Upper lobe of left lung (tissue), 6 donors: ENCODE results near the gene MS4A3. TPM values are rescaled to one million over a fixed set of nuclear protein-coding genes. Genes with fewer than 3 reads are reported as not detected.
"Not testable (repeated sequence)": the region's sequence is repeated elsewhere in the genome, so short reads cannot be mapped to it uniquely, and the experiment has no call there.

ENCODE experiments used
- ATAC-seq, 2 donors: fragments of 200-7000 bp; cut with Tn5 transposase; one replicate each; pipeline ENCODE4 v1.9.1; 2022; ENCODE audit warnings: mild to moderate bottlenecking in 2 of 2, moderate library complexity in 2 of 2; ENCODE audit not compliant: low FRiP score in 2 of 2
- DNase-seq, 2 donors: peaks; one replicate each; pipeline ENCODE4 v3.0.0-alpha.2; 2019 to 2020
- H3K27ac ChIP-seq, 4 donors: fragments of 200-600 bp; sonication (generic); one replicate each; pipeline ENCODE4 v1.5.1; 2016 to 2019
- H3K27me3 ChIP-seq, 4 donors: fragments of 200-600 bp; sonication (generic); one replicate each; pipeline ENCODE4 v1.5.1; 2017 to 2019
- H3K36me3 ChIP-seq, 4 donors: fragments of 200-600 bp; sonication (generic); one replicate each; pipeline ENCODE4 v1.5.1; 2016 to 2019
- H3K4me1 ChIP-seq, 4 donors: fragments of 200-600 bp; sonication (generic); one replicate each; pipeline ENCODE4 v1.5.1; 2018 to 2019
- H3K4me3 ChIP-seq, 4 donors: fragments of 200-600 bp; sonication (generic); one replicate each; pipeline ENCODE4 v1.5.1; 2017 to 2019; ENCODE audit warnings: mild to moderate bottlenecking in 2 of 4, moderate library complexity in 1 of 4
- H3K9me3 ChIP-seq, 4 donors: fragments of 200-600 bp; sonication (generic); one replicate each; pipeline ENCODE4 v1.5.1; 2018 to 2019
- EP300 ChIP-seq, 4 donors: sonication (generic); formaldehyde crosslinking; IDR thresholded peaks; one replicate each; pipeline ENCODE4 v1.5.1; 2017; ENCODE audit warnings: antibody characterized with exemption in 4 of 4, control low read depth in 2 of 4
- POLR2A ChIP-seq, 4 donors: fragments of 450-650 bp; IDR thresholded peaks; one replicate each; pipeline ENCODE4 v1.5.1; 2016 to 2017; ENCODE audit warnings: antibody characterized with exemption in 4 of 4, mild to moderate bottlenecking in 2 of 4
- POLR2AphosphoS5 ChIP-seq, 2 donors: sonication (generic); formaldehyde crosslinking; IDR thresholded peaks; one replicate each; pipeline ENCODE4 v1.5.1; 2017; ENCODE audit warnings: antibody characterized with exemption in 2 of 2
- WGBS, 2 donors: methylation state at CpG; one replicate each; pipeline ENCODE4 v1.1.5; 2017 to 2018; 5-methylcytosine and 5-hydroxymethylcytosine counted together
- total RNA-seq, 6 donors: library from RNA; depleted of rRNA in 4 of 6; stranded (reverse); fragments of >200 nt in 4 of 6; gene quantifications; one replicate each; pipeline versions ENCODE4 v1.1.0 to v1.2.1, GENCODE V29; 2016 to 2021
- TF ChIP-seq, protein P1 (sequence below), 6 experiments: fragments of 450-650 bp in 4 of 6; fragments of 200-600 bp in 2 of 6; sonication (generic) in 2 of 6; IDR thresholded peaks; one replicate each; pipeline ENCODE4 v1.5.1; 2016 to 2019; ENCODE audit warnings: antibody characterized with exemption in 6 of 6
- donor health status: DM: no; HTN: no; CAD: no; lungs with moderate emphysema.
- donor health status: DM: no; HTN: yes; CAD: no; lungs with severe emphysema.

The MS4A3 gene
- total RNA-seq, 6 donors from 2014 or later = 0.46 to 1.1 TPM; not detected in 4

DNA sequence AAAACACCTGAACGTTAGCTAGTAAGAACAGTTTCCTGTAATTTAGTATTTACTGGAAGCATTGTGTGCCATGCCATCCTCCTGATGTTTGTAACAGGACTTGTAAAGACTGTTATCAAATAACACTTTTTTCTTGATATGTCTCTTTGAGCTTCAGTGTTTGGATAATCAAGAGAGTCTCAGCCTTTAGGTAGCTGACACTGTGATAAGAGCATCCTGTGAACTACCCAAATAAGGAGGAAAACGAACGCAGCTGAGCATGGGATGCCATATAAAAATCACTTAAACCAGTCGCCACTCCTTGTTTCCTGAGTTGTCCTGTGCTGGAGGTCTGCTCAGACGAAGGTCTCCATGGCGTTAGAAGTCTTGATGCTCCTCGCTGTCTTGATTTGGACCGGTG, 16.4 kb upstream of the MS4A3 start, which contains the start of gene OOSP2:
Gene OOSP2, plus strand, starts transcription at position 301 of the 400 bp plus-strand sequence. Its CDS starts 51 bp downstream, at position 352.
- Histone ChIP-seq H3K4me1 (no peaks in the 10 kb centered on the region), H3K36me3 (no peaks in the 10 kb centered on the region), H3K27ac (no peak within 1 kb of the TSS), H3K27me3 (no peaks in the 10 kb centered on the region), H3K4me3 (no peak within 1 kb of the TSS), H3K9me3 (no peaks in the 10 kb centered on the region)
- TF ChIP-seq POLR2A (IDR thresholded peaks at IDR 0.05) = no peak
- no peak for TF ChIP-seq POLR2AphosphoS5 (IDR thresholded peaks at IDR 0.05)
- TF ChIP-seq, protein P1, sequence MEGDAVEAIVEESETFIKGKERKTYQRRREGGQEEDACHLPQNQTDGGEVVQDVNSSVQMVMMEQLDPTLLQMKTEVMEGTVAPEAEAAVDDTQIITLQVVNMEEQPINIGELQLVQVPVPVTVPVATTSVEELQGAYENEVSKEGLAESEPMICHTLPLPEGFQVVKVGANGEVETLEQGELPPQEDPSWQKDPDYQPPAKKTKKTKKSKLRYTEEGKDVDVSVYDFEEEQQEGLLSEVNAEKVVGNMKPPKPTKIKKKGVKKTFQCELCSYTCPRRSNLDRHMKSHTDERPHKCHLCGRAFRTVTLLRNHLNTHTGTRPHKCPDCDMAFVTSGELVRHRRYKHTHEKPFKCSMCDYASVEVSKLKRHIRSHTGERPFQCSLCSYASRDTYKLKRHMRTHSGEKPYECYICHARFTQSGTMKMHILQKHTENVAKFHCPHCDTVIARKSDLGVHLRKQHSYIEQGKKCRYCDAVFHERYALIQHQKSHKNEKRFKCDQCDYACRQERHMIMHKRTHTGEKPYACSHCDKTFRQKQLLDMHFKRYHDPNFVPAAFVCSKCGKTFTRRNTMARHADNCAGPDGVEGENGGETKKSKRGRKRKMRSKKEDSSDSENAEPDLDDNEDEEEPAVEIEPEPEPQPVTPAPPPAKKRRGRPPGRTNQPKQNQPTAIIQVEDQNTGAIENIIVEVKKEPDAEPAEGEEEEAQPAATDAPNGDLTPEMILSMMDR (IDR thresholded peaks at IDR 0.05) = no peak
- TF ChIP-seq EP300 (IDR thresholded peaks at IDR 0.05) = no peak
- WGBS, 2 donors = 79 to 86% methylated on average over 8 of the region's 8 CpGs
- ATAC-seq (no peak), DNase-seq (no peak)

DNA sequence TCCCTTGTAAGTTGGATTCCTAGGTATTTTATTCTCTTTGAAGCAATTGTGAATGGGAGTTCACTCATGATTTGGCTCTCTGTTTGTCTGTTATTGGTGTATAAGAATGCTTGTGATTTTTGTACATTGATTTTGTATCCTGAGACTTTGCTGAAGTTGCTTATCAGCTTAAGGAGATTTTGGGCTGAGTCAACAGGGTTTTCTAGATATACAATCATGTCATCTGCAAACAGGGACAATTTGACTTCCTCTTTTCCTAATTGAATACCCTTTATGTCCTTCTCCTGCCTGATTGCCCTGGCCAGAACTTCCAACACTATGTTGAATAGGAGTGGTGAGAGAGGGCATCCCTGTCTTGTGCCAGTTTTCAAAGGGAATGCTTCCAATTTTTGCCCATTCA, 6.0 kb upstream of the MS4A3 start:
- not testable (repeated sequence) for H3K9me3 ChIP-seq, H3K36me3 ChIP-seq, ATAC-seq, H3K4me1 ChIP-seq, H3K4me3 ChIP-seq, H3K27ac ChIP-seq, DNase-seq, H3K27me3 ChIP-seq

DNA sequence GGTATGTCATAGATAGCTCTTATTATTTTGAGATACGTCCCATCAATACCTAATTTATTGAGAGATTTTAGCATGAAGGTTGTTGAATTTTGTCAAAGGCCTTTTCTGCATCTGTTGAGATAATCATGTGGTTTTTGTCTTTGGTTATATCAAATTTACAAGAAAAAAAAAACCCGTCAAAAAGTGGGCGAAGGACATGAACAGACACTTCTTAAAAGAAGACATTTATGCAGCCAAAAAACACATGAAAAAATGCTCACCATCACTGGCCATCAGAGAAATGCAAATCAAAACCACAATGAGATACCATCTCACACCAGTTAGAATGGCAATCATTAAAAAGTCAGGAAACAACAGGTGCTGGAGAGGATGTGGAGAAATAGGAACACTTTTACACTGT, 5.6 kb upstream of the MS4A3 start:
- H3K4me1 ChIP-seq, H3K27me3 ChIP-seq, H3K4me3 ChIP-seq, H3K27ac ChIP-seq, ATAC-seq, H3K36me3 ChIP-seq, DNase-seq, H3K9me3 ChIP-seq: not testable (repeated sequence)
- WGBS, 2 donors = 33 to 61% methylated on average over 3 of the region's 3 CpGs

DNA sequence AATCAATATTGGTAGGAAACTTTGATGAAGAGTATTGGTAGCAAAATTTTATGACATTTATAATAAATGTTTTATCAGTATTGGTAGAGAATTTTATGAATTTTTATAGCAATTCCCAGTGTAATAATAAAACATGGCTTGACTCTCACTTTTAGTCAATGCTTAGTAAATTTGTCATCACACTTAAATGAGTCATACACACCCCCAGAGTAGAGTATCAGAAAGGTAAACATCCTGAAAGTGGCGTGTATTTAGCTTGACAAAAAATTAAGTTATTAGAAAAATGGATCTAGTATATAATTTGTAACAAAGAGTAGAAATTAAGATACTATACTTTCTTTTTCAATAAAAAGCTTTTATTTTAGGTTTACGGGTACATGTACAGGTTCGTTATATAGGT, 2.6 kb downstream of the MS4A3 start:
- DNase-seq = no peak
- Histone ChIP-seq H3K9me3 (peaks cover 0 to 3% (median 0%) of the 10 kb centered on the region in 4 donors), H3K4me1 (no peaks in the 10 kb centered on the region), H3K36me3 (no peaks in the 10 kb centered on the region), H3K4me3 (no peak overlapping the region), H3K27me3 (no peaks in the 10 kb centered on the region), H3K27ac (no peak overlapping the region)
- no peak for ATAC-seq
- 72 to 76% methylated on average over 3 of the region's 3 CpGs for WGBS, 2 donors
- TF ChIP-seq, protein P1 (IDR thresholded peaks at IDR 0.05) = no peak
- no peak for TF ChIP-seq POLR2AphosphoS5 (IDR thresholded peaks at IDR 0.05)
- TF ChIP-seq EP300 (IDR thresholded peaks at IDR 0.05) = no peak
- no peak for TF ChIP-seq POLR2A (IDR thresholded peaks at IDR 0.05)

DNA sequence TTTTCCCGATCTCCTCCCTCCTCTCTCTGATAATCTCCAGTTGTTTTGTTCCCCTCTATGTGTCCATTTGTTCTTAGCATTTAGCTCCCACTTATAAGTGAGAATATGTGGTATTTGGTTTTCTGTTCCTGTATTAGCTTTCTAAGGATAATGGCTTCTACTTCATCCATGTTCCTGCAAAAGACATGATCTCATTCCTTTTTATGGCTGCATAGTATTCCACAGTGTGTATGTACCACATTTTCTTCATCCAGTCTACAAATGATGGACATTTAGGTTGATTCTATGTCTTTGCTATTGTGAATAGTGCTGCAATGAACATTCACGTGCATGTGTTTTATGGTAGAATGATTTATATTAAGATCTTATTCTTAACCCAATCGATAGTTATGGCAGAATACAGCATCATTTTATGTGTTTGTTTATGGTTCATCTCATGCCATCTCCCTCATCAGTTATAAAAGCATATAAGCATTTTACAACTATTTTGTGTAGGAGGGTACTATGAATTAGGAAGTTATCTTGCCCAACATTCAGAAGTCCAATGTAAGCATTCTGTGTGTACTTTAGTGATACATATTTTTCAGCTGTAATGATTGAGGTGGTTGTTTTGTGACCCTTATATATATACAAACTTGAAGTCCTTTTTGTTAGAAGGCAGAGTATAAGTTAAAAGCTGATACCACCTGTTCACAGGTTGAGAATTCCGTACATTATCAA, 3.2 kb downstream of the MS4A3 start:
- no peak for ATAC-seq
- DNase-seq = no peak
- WGBS, 2 donors = 88 to 96% methylated on average over 4 of the region's 4 CpGs
- H3K27me3 ChIP-seq = no peaks in the 10 kb centered on the region
- TF ChIP-seq POLR2A (IDR thresholded peaks at IDR 0.05) (no peak), EP300 (IDR thresholded peaks at IDR 0.05) (no peak), POLR2AphosphoS5 (IDR thresholded peaks at IDR 0.05) (no peak)
- TF ChIP-seq, protein P1 (IDR thresholded peaks at IDR 0.05) = no peak
- no peaks in the 10 kb centered on the region for H3K4me1 ChIP-seq
- no peak overlapping the region for H3K27ac ChIP-seq
- no peaks in the 10 kb centered on the region for H3K36me3 ChIP-seq
- peaks cover 0 to 3% (median 0%) of the 10 kb centered on the region in 4 donors for H3K9me3 ChIP-seq
- H3K4me3 ChIP-seq = no peak overlapping the region

DNA sequence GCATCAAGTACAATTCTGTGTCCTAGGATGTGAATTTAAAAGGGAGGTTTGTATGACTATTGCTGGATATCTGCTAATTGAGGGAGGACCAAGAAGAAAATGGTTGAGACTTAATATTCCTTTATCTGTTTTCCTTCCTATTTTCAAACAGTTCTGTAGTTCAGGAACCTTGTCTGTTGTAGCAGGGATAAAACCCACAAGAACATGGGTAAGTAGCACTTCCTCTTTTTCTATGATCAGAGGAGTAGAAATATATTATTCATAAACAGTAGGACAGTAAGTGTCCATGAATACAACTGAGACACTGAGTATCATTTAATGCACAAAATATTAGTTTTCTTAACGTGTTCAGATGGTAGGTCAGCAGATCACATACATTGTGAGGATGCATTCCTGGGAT, 7.6 kb downstream of the MS4A3 start:
- Histone ChIP-seq H3K4me3 (no peak overlapping the region), H3K9me3 (peaks cover 0 to 3% (median 0%) of the 10 kb centered on the region in 4 donors), H3K36me3 (no peaks in the 10 kb centered on the region), H3K27me3 (no peaks in the 10 kb centered on the region), H3K4me1 (no peaks in the 10 kb centered on the region), H3K27ac (no peak overlapping the region)
- no peak for DNase-seq
- 57 to 59% methylated on average over 1 of the region's 1 CpG for WGBS, 2 donors
- ATAC-seq = no peak
- TF ChIP-seq, protein P1 (IDR thresholded peaks at IDR 0.05) = no peak
- TF ChIP-seq POLR2A (IDR thresholded peaks at IDR 0.05) = no peak
- TF ChIP-seq POLR2AphosphoS5 (IDR thresholded peaks at IDR 0.05) = no peak
- TF ChIP-seq EP300 (IDR thresholded peaks at IDR 0.05) = no peak
